Measurements from ENCODE around the gene METTL1. TPM values are rescaled to one million over a fixed set of nuclear protein-coding genes. Genes with fewer than 3 reads are reported as not detected.
"Not testable (repeated sequence)": the region's sequence is repeated elsewhere in the genome, so short reads cannot be mapped to it uniquely, and the experiment has no call there.

The METTL1 gene
- total RNA-seq, 1 donor from 2014 or later: 42.7 TPM

DNA sequence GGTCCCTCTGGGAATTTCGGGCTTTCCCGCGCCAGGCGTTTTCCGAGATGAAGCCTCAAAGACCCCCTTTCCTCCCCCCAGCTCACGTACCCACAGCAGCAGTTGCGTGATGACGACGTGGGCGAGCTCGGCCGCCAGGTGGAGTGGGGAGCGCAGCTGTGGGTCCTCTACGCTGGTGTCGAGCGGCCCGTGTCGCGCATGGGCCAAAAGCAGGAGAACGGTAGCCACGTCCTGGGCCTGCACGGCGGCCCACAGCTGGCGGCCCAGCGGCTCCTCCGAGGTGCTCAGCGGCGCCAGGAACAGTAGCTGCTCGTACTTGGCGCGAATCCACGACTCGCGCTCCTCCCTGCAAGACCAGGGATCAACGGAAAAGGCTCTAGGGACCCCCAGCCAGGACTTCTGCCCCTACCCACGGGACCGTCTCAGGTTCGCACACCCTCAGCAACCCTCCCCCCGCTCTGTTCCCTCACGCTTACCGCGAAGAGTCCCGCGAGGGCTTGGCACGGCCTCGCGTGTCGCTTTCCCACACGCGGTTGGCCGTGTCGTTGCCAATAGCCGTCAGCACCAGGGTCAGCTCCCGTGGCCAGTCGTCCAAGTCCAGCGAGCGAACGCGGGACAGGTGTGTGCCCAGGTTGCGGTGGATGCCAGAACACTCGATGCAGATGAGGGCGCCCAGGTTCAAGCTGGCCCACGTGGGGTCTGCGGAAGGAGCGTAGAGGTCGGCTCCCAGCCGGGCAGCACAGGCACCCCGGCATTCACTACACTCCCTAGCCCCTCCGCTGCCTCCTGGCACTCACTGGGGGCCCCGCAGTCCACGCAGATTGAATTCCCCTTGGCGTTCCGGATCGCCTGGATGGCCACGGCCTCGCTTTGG is 44.8 kb downstream of the METTL1 start:
- intact Hi-C loops (cut with micrococcal nuclease): loop anchor here (2.0 kb wide), 1 partner anchor 16 kb away; no protein-coding TSS in a partner anchor

DNA sequence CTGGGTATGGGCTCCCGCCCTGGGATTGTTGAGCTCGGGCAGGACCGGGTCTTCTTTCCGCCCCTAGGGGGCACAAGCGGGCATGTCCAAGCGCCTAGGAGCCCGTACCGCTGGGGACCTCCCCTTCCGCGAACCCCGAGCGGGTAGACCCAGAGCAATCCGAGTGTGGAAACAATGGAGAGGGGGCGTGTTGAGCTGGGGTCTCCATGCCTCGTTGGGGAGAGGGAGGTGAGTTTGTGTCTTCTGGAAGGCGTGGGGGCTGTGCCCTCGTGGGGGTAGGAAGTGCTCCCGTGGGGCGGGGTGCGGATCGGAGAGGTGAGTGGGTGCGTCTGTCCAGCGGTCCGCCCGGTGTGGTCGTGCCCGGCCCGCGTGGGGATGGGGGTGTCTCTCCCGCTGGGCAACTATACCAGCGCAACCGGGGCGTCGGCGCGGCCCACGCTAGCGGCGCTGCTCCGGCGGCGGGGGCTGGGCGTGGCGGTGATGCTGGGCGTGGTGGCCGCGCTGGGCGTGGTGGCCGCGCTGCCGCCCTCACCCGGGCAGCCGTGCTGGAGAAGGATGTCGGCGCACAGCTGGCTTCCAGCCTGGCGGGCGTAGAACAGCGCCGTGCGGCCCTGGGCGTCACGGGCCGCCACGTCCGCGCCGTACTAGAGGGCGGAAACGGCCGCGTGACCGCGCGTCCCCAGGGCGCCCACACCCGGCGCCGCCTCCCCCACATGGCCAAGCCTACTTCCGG is 45.6 kb downstream of the METTL1 start:
- intact Hi-C loops (cut with micrococcal nuclease): loop anchor here (2.0 kb wide), 1 partner anchor 16 kb away; no protein-coding TSS in a partner anchor

GRCh38 chr12:57725851-57726150 is 46.1 kb downstream of the METTL1 start:
- intact Hi-C loops (cut with micrococcal nuclease): loop anchor here (2.0 kb wide), 1 partner anchor 17 kb away; no protein-coding TSS in a partner anchor

- intact Hi-C loops (cut with micrococcal nuclease): no loop called here
Observed at GRCh38 chr12:57724936-57725740, 46.8 kb downstream of the METTL1 start.

DNA sequence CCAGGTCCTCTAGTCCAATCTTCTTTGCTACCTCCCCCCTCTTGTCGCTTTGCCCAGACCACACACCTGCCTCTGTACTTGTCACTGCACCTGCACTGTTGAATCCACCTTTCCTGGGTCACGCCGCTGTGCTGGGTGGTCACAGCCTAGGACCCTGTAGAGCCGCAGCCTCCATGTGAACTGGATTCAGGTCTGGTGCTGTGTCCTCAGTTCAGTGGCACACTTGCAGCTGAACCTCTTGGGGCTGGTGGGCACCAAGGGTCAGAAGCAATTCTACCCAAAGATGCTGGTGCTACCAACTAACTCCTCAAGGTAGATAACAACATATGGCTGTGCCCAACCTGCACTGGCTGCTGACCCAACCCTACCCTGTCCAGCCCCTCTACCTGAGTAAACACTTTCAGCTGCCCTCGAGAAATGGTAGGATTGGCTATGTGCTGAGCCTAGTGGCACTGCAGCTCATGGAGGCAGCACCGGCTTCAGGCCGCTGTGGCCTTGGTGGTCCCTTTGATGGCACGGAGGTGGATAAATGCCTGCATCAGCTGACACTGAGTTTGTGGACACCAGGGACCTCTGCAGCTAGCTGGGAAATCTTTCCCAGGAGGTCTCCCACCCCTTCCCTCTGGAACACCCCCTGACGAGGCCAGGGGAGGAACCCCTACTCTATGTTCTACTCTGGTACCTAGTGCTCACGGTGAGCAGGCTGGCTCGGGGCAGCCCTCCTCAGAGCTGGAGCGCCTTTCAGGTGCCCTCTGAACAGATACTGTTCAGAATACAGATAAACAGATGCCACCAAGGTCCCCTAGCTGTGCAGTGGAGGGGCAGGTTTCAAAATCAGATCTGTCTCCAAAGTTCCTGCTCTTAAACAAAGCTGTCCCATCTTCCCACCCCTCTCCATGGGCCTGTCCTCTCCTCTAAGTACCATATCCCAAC is 47.6 kb downstream of the METTL1 start:
- intact Hi-C loops (cut with micrococcal nuclease): no loop called here

- intact Hi-C loops (cut with micrococcal nuclease): no loop called here
Observed at GRCh38 chr12:57723630-57723962, 48.3 kb downstream of the METTL1 start.

- intact Hi-C loops (cut with micrococcal nuclease): no loop called here
Observed at GRCh38 chr12:57722716-57723629, 48.9 kb downstream of the METTL1 start.

DNA sequence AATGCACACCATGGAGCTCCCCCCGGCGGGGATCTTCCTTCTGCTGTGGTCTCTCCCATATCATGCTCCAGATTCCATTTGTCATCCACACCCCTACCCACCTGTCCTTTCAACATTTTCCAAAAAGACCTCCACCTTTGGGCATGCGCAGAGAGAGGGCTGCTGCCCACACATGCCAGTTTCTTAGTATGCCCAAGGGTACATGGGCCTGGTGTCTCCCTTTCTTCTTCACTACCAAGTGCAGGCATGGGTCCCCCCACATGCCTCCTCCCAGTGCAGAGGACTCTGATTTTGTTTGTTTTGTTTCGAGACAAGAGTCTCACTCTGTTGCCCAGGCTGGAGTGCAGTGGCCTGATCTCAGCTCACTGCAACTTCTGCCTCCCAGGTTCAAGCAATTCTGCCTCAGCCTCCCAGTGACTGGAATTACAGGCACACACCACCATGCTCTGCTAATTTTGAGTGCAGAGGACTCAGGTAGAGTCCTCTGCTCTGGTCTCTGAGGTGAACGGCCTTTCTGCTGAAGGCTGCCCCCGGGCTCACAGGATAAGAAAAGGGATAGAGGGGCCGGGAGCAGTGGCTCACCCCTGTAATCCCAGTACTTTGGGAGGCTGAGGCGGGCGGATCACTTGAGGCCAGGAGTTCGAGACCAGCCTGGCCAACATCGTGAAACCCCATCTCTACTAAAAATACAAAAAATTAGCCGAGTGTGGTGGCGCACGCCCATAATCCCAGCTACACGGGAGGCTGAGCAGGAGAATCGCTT is 49.9 kb downstream of the METTL1 start:
- intact Hi-C loops (cut with micrococcal nuclease): not testable (repeated sequence)

- intact Hi-C loops (cut with micrococcal nuclease): no loop called here
Observed at GRCh38 chr12:57720606-57721595, 51.0 kb downstream of the METTL1 start.

DNA sequence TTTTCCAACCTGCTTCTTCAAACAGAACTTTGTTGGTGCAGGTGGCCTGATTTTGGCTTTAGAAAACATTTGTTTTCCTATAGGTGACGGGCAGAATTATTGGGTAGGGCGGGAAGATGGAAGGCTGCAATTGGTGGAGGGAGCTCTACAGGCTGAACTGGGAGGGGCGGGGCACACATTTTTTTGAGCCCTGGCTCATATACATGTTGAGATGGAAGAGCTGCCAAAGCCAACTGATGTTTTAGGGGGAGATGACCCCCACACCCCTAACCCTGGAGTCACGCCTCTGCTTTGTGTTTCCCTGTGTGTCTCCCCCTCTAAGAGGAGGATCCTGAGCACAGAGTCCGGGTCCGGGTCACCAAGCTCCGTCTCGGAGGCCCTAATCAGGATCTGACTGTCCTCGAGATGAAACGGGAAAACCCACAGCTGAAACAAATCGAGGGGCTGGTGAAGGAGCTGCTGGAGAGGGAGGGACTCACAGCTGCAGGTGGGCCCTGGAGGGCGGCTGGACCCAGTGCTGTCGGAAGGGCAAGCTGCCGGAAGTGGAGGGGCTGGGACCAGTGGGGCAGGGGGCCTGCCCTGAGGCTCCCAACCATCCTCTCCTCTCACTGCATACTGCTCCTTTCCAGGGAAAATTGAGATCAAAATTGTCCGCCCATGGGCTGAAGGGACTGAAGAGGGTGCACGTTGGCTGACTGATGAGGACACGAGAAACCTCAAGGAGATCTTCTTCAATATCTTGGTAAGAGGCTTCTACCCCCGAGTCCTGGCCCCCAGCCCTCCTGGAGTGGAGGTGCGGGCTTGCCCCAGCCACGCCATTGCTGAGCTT is 51.9 kb downstream of the METTL1 start:
- intact Hi-C loops (cut with micrococcal nuclease): no loop called here

DNA sequence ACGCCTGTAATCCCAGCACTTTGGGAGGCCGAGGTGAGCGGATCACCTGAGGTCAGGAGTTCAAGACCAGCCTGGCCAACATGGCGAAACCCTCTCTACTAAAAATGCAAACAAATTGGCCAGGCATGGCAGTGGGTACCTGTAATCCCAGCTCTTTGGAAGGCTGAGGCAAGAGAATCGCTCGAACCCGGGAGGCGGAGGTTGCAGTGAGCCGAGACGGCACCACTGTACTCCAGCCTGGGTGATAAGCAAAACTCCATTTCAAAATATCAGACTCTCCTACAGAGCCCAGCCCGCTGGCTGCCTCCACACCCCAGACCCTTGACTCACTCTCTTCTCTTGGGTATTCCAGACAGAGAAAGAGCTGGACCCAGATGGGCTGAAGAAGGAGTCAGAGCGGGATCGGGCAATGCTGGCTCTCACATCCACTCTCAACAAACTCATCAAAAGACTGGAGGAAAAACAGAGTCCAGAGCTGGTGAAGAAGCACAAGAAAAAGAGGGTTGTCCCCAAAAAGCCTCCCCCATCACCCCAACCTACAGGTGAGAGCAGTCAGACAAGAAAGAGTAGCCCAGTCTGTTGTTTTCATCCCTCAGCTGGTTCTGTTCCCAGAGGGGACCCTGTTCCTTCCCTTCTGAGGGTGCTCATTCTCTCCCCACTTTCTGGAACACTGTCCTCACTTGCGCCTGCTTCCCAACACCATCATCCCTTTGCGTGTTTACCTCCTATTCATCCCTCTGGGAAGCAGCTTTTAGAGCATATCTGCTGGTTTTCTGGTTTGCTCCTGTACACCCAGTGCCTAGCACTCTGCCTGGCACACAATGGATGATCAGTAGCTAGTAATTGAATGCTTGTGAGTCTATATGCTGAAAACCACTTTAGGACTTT is 53.0 kb downstream of the METTL1 start:
- intact Hi-C loops (cut with micrococcal nuclease): no loop called here

Other genes starting within 250 kb of the METTL1 start
- 75.0 and 78.0 TPM in 2 replicates for gene MBD6, start 249.3 kb downstream of the METTL1 start, total RNA-seq
- gene DCTN2, start 224.9 kb downstream of the METTL1 start, total RNA-seq: 85.7 and 88.4 TPM in 2 replicates
- gene KIF5A, start 222.1 kb downstream of the METTL1 start, total RNA-seq: 1.3 and 1.6 TPM in 2 replicates
- 19.7 and 22.8 TPM in 2 replicates for gene PIP4K2C, start 180.9 kb downstream of the METTL1 start, total RNA-seq
- gene DTX3, start 167.3 kb downstream of the METTL1 start, total RNA-seq: 18.1 and 19.1 TPM in 2 replicates
- 0.48 and 1.0 TPM in 2 replicates for gene ARHGEF25, start 160.7 kb downstream of the METTL1 start, total RNA-seq
- 1.5 and 1.9 TPM in 2 replicates for gene B4GALNT1, start 138.9 kb downstream of the METTL1 start, total RNA-seq
- 137 and 138 TPM in 2 replicates for gene OS9, start 78.0 kb downstream of the METTL1 start, total RNA-seq
- gene AGAP2, start 33.4 kb downstream of the METTL1 start, total RNA-seq: 57.1 and 59.4 TPM in 2 replicates
- gene TSPAN31, start 27.1 kb downstream of the METTL1 start, total RNA-seq: 17.3 and 17.9 TPM in 2 replicates
- gene CDK4, start 19.8 kb downstream of the METTL1 start, total RNA-seq: 134 and 138 TPM in 2 replicates
- gene MARCHF9, start 17.0 kb downstream of the METTL1 start, total RNA-seq: 21.2 and 21.9 TPM in 2 replicates
- gene CYP27B1, start 5.0 kb downstream of the METTL1 start, total RNA-seq: 4.2 and 4.3 TPM in 2 replicates
- 3.1 and 3.3 TPM in 2 replicates for gene EEF1AKMT3, start 509 bp upstream of the METTL1 start, total RNA-seq
- 36.3 and 39.2 TPM in 2 replicates for gene TSFM, start 10.7 kb upstream of the METTL1 start, total RNA-seq
- 4.2 and 4.4 TPM in 2 replicates for gene AVIL, start 46.6 kb upstream of the METTL1 start, total RNA-seq
- gene CTDSP2, start 74.6 kb upstream of the METTL1 start, total RNA-seq: 111 and 114 TPM in 2 replicates
- 14.0 and 17.1 TPM in 2 replicates for gene ATP23, start 169.5 kb upstream of the METTL1 start, total RNA-seq